IMR-90 (cell line): ENCODE results near the gene CAPSL.

Experiments used
- BHLHE40 ChIP-seq: fragments of 150-350 bp; IDR thresholded peaks from 2 replicates; pipeline ENCODE4 v1.6.1; 2016; ENCODE audit warnings: mild to moderate bottlenecking, low read depth, low read length
- CHD1 ChIP-seq: IDR thresholded peaks from 2 replicates; pipeline ENCODE4 v1.6.1; 2012; ENCODE audit warnings: low read depth, low read length, improper control_type of control experiment
- CTCF ChIP-seq: conservative IDR thresholded peaks from 2 replicates; pipeline ENCODE4 v1.5.1; 2012; ENCODE audit warnings: mild to moderate bottlenecking, low read depth, low read length, improper control_type of control experiment
- MAFK ChIP-seq: IDR thresholded peaks from 2 replicates; pipeline ENCODE4 v1.6.1; 2012; ENCODE audit warnings: low read depth, low read length, improper control_type of control experiment
- POLR2A ChIP-seq: IDR thresholded peaks from 2 replicates; pipeline ENCODE4 v1.6.1; 2012; ENCODE audit warnings: mild to moderate bottlenecking, low read depth, low read length
- RAD21 ChIP-seq: IDR thresholded peaks from 2 replicates; pipeline ENCODE4 v1.6.1; 2012; ENCODE audit warnings: low read length, improper control_type of control experiment
- RCOR1 ChIP-seq: IDR thresholded peaks from 2 replicates; pipeline ENCODE4 v1.6.1; 2012; ENCODE audit warnings: mild to moderate bottlenecking, low read length, improper control_type of control experiment; ENCODE audit not compliant: insufficient replicate concordance
- RFX5 ChIP-seq: IDR thresholded peaks from 2 replicates; pipeline ENCODE4 v1.8.0; 2012; ENCODE audit warnings: low read depth, mild to moderate bottlenecking, low read length, moderate library complexity
- TF ChIP-seq, protein P1 (sequence below): fragments of 150-350 bp; IDR thresholded peaks from 2 replicates; pipeline ENCODE4 v1.6.1; 2017; ENCODE audit warnings: mild to moderate bottlenecking, antibody characterized with exemption, low read length, low read depth

DNA sequence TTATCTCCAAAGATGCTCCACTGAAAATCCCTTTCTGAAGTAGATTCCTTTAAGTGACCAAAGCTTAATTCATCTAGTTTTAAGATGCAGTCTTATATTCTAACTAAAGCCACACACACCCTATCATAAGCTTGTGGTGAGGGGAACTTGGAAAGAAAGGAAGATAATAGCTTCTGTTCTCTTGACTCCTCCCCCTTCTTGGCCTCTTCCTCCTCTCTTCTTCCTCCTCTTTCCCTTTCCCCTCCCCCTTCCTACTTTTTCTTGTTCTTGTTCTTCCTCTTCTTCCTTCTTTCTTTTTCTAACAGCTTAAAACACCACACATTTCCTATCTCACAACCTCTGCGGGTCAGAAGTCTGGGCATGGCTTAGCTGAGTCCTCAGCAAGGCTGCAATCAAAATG is 58.3 kb downstream of the CAPSL start:
- TF ChIP-seq, protein P1, sequence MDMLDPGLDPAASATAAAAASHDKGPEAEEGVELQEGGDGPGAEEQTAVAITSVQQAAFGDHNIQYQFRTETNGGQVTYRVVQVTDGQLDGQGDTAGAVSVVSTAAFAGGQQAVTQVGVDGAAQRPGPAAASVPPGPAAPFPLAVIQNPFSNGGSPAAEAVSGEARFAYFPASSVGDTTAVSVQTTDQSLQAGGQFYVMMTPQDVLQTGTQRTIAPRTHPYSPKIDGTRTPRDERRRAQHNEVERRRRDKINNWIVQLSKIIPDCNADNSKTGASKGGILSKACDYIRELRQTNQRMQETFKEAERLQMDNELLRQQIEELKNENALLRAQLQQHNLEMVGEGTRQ = no peak
- TF ChIP-seq POLR2A = no peak
- no peak for TF ChIP-seq CTCF
- no peak for TF ChIP-seq RAD21
- no peak for TF ChIP-seq CHD1
- no peak for TF ChIP-seq MAFK
- TF ChIP-seq RFX5 = no peak
- no peak for TF ChIP-seq RCOR1
- TF ChIP-seq BHLHE40 = no peak
